Dermis lymphatic vessel endothelial cell (primary cell): ENCODE results near the gene ARVCF. TPM values are rescaled to one million over a fixed set of nuclear protein-coding genes. Genes with fewer than 3 reads are reported as not detected.

Experiments
- total RNA-seq: library from RNA; depleted of rRNA; stranded (reverse); fragments of >200 nt; gene quantifications from 2 replicates; pipeline ENCODE4 v1.2.1, GENCODE V29; 2014

The ARVCF gene, protein sequence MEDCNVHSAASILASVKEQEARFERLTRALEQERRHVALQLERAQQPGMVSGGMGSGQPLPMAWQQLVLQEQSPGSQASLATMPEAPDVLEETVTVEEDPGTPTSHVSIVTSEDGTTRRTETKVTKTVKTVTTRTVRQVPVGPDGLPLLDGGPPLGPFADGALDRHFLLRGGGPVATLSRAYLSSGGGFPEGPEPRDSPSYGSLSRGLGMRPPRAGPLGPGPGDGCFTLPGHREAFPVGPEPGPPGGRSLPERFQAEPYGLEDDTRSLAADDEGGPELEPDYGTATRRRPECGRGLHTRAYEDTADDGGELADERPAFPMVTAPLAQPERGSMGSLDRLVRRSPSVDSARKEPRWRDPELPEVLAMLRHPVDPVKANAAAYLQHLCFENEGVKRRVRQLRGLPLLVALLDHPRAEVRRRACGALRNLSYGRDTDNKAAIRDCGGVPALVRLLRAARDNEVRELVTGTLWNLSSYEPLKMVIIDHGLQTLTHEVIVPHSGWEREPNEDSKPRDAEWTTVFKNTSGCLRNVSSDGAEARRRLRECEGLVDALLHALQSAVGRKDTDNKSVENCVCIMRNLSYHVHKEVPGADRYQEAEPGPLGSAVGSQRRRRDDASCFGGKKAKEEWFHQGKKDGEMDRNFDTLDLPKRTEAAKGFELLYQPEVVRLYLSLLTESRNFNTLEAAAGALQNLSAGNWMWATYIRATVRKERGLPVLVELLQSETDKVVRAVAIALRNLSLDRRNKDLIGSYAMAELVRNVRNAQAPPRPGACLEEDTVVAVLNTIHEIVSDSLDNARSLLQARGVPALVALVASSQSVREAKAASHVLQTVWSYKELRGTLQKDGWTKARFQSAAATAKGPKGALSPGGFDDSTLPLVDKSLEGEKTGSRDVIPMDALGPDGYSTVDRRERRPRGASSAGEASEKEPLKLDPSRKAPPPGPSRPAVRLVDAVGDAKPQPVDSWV
- 46.2 and 46.5 TPM in 2 replicates for total RNA-seq

GRCh38 chr22:20016734-20017621 lies at the start of gene ARVCF:
Gene ARVCF (minus strand): TSS chr22:20016823. CDS start chr22:19990794, 26,029 bp downstream.

DNA sequence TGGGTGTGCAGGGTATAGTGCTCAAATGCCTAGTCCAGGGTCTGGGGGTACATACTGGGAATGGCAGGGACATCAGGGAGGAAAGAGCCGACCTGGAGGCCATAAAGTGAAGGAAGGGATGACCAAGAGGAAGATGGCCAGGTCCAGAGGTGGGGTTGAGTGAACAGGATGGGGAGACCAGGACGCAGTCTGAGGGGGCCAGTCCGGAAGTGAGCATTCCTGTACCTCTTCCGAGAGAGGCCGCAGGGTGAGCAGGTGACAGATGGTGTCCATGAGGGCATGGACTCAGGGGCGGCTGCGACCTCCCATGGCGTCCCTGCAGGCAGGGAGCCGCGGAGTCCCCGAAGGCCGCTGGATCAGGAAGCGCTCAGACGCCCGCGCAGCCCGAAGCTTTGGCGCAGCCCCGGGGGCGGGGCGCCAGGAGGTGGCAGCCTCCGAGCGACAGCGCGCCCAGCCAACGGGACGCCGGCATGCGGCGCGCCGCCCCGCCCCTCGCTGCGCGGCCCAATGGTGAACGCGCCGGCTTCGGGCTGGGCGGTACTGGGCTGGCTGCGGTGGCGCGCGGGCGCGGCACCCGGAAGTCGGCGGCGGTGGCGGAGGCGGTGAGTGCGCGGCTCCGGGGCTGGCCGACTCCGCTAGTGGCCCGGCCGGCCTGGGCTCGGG lies 4.0 kb upstream of the ARVCF start, which contains the start of gene TANGO2:
Gene TANGO2, plus strand, starts transcription at position 578 of the 663 bp plus-strand sequence. CDS start 15,689 bp downstream, outside the sequence.

GRCh38 chr22:19941365-19942082 lies 75.1 kb downstream of the ARVCF start, which contains the start of the genes COMT and TXNRD2:
Gene COMT (plus strand): TSS chr22:19941772. CDS start chr22:19962527, 20,755 bp downstream.
Gene TXNRD2 (minus strand): TSS chr22:19941818. CDS start chr22:19941803, 15 bp downstream.

Other genes starting within 250 kb of the ARVCF start
- gene GNB1L, start 161.9 kb downstream of the ARVCF start, total RNA-seq: 2.4 and 2.6 TPM in 2 replicates
- 20.0 and 23.4 TPM in 2 replicates for gene RTL10, start 161.9 kb downstream of the ARVCF start, total RNA-seq
- 266 and 366 TPM in 2 replicates for gene COMT, start 75.1 kb downstream of the ARVCF start, total RNA-seq
- gene TXNRD2, start 75.0 kb downstream of the ARVCF start, total RNA-seq: 42.0 and 53.0 TPM in 2 replicates
- 43.2 and 53.5 TPM in 2 replicates for gene TANGO2, start 4.3 kb upstream of the ARVCF start, total RNA-seq
- 24.4 and 26.0 TPM in 2 replicates for gene DGCR8, start 63.4 kb upstream of the ARVCF start, total RNA-seq
- 85.6 and 108 TPM in 2 replicates for gene RANBP1, start 99.3 kb upstream of the ARVCF start, total RNA-seq
- gene TRMT2A, start 100.4 kb upstream of the ARVCF start, total RNA-seq: 26.0 and 29.1 TPM in 2 replicates
- gene ZDHHC8, start 115.0 kb upstream of the ARVCF start, total RNA-seq: 3.4 and 3.5 TPM in 2 replicates
- 3.7 and 5.2 TPM in 2 replicates for gene CCDC188, start 134.2 kb upstream of the ARVCF start, total RNA-seq